ENCODE data around the gene TCF12. TPM values are rescaled to one million over a fixed set of nuclear protein-coding genes. Genes with fewer than 3 reads are reported as not detected.

TCF12 gene
- total and polyA plus RNA-seq, 2 of the 8 experiments (the other 6 are each of a cell fraction or from before 2014, with no cell fraction given), result 85.8 to 101 TPM

DNA sequence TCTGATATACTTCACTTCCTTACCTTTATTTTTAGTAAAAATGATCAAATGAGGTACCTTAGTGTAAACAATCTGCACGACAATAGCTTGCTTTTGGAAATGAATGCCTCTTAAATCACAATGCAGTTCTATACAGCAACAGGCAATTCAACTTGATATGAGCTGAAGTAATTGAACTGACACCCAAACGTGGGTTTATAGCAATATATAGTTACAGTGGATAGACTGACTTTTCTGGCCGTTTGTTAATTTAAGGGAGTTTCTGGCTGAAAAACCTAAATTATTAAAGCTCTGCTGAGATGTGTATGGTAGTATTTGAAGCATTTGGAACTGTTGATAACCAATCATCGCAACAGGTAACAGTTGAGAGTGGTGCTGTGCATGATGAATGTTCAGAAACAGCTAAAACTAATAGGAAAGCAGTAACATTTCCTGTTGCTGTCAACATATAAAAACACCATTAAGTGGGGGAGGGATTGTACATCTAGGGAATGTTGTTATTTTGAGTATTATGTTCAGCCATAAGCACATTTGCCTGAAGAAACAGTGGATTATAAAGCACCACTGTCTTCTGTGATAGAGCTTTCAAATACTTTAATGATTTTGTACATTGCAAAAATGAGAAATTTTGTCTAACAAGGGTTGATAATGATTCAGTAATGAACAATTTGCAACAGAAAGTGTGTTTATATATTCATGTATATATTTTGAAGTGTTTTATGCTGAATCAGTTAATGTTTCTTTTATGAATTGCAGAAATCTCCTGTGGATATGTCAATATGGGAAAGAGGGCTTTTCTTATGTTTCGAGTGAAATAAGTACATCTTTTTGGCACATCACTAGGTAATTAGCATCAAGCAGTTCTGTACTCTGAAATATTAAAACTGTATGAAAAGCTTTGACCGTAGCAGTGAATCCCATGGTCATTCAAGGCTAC is 176.1 kb downstream of the TCF12 start:
- FAIRE-seq (no peak), DNase-seq (ENCODE audit: low read depth in 1 of 2, low spot score in 2 of 2) (no peak)
- Histone ChIP-seq H4K91ac (replicated peaks; ENCODE audit: insufficient read length, low read length) (no peak overlapping the region), H3K9ac (replicated peaks in 1 of 4; ENCODE audit: extremely low read depth in 1 of 4, low read depth in 3 of 4, low read length in 3 of 4) (no peak overlapping the region), H3K27me3 (replicated peaks in 1 of 4; ENCODE audit: control insufficient read depth in 3 of 4, extremely low read depth in 1 of 4, insufficient read depth in 3 of 4, low read length in 3 of 4) (no peaks in the 10 kb centered on the region), H2BK5ac (ENCODE audit: low read depth, low read length) (no peak overlapping the region), H3K4me2 (ENCODE audit: insufficient read depth in 1 of 2, low read depth in 2 of 2, low read length in 2 of 2) (no peak overlapping the region), H2AFZ (ENCODE audit: low read length) (no peak overlapping the region), H3K4me3 (ENCODE audit: extremely low read depth in 1 of 4, insufficient read depth in 2 of 4, low read depth in 3 of 4, low read length in 4 of 4) (no peak overlapping the region), H3K18ac (ENCODE audit: extremely low read depth, low read length) (no peak overlapping the region), H2AK5ac (ENCODE audit: low read depth, low read length) (no peak overlapping the region), H3K56ac (replicated peaks; ENCODE audit: insufficient read length, low read depth, low read length) (no peak overlapping the region), H2BK15ac (ENCODE audit: low read length) (no peak overlapping the region), H2BK20ac (ENCODE audit: low read length) (no peak overlapping the region), H4K5ac (ENCODE audit: insufficient read length, low read depth, low read length) (no peak overlapping the region), H2BK120ac (replicated peaks; ENCODE audit: low read depth, low read length) (no peak overlapping the region), H3K14ac (ENCODE audit: insufficient read length) (no peak overlapping the region), H3K9me3 (ENCODE audit: insufficient read depth in 2 of 2, low read depth in 1 of 2, low read length in 1 of 2) (no peaks in the 10 kb centered on the region), H3K79me1 (ENCODE audit: low read depth, low read length) (no peaks in the 10 kb centered on the region; the same call in 1 of the 2 replicates), H3K23ac (ENCODE audit: insufficient read length) (no peak overlapping the region), H3K4ac (replicated peaks; ENCODE audit: insufficient read length, low read depth, low read length) (no peak overlapping the region), H3K4me1 (replicated peaks in 1 of 4; ENCODE audit: control insufficient read depth in 3 of 4, insufficient read depth in 4 of 4, low read length in 3 of 4) (peaks cover 0 to 9% (median 1%) of the 10 kb centered on the region in 4 experiments; a peak in 2 of 7 replicates), H2BK12ac (ENCODE audit: low read depth, low read length) (no peak overlapping the region), H3K79me2 (ENCODE audit: control insufficient read depth in 1 of 2, insufficient read depth in 2 of 2, low read length in 2 of 2) (peaks cover 0 to 30% of the 10 kb centered on the region in 2 experiments; a peak in 2 of 4 replicates), H3K36me3 (ENCODE audit: control insufficient read depth in 2 of 4, insufficient read depth in 4 of 4, low read length in 3 of 4) (no peaks in the 10 kb centered on the region; a peak in 2 of 8 replicates), H3K27ac (ENCODE audit: low read depth, low read length) (no peak overlapping the region), H4K8ac (ENCODE audit: extremely low read depth, insufficient read depth, low read length) (no peak overlapping the region), H4K20me1 (replicated peaks in 1 of 2; ENCODE audit: control insufficient read depth in 1 of 2, insufficient read depth in 2 of 2, low read length in 2 of 2) (peaks cover 2% of the 10 kb centered on the region in 2 experiments), H3K23me2 (ENCODE audit: low read depth, low read length) (no peaks in the 10 kb centered on the region)
- ChIA-PET POLR2A (ENCODE audit: partially characterized antibody) (no interaction called here), CTCF (ENCODE audit: partially characterized antibody) (interaction anchor here (0.6 to 1.5 kb wide), 5 partner anchors 10 to 75 kb away, joined by 3 to 4 read pairs (median 3); no protein-coding TSS in a partner anchor)
- WGBS, 2 experiments (ENCODE audit: extremely low coverage in 1 of 2, insufficient coverage in 1 of 2, insufficient read length in 1 of 2, insufficient replicate concordance in 2 of 2, low coverage in 1 of 2, low lambda C conversion rate in 2 of 2, missing lambda C conversion rate in 1 of 2), result 80% methylated on average over 6 of the region's 6 CpGs; no CpG with 5 or more reads in 1 of the 2 experiments
- TF ChIP-seq ATF3 (IDR thresholded peaks at IDR 0.05; ENCODE audit: insufficient read depth, low read depth, low read length), result no peak
- no peak for TF ChIP-seq SAP30 (IDR thresholded peaks at IDR 0.05; ENCODE audit: insufficient read depth, insufficient replicate concordance, low read length)
- TF ChIP-seq CBX5 (IDR thresholded peaks at IDR 0.05; ENCODE audit: low read depth, low read length), result no peak
- no peak for TF ChIP-seq CTBP2 (IDR thresholded peaks at IDR 0.05; ENCODE audit: borderline replicate concordance, insufficient read depth, insufficient read length, low read length)
- TF ChIP-seq HDAC6 (IDR thresholded peaks at IDR 0.05; ENCODE audit: low read depth, low read length), result no peak
- TF ChIP-seq E2F6 (IDR thresholded peaks at IDR 0.05), result no peak
- no peak for TF ChIP-seq CBX8 (IDR thresholded peaks at IDR 0.05; ENCODE audit: borderline replicate concordance, low read depth, low read length)
- no peak for TF ChIP-seq RAD21 (IDR thresholded peaks at IDR 0.05 in 1 of 2, conservative IDR thresholded peaks at IDR 0.05 in 1 of 2; ENCODE audit: low read depth in 2 of 2, low read length in 2 of 2)
- no peak for TF ChIP-seq MAX (IDR thresholded peaks at IDR 0.05)
